AG09309 (cell line): ENCODE data around the gene DGKH.

ENCODE experiments used
- DNase-seq: peaks from one replicate; pipeline ENCODE4 v3.0.0-alpha.2; 2010; ENCODE audit warnings: low read depth
- H3K4me3 ChIP-seq: 2 replicates; pipeline ENCODE4 v1.5.1; 2011; ENCODE audit warnings: mild to moderate bottlenecking, low read depth, low read length, moderate library complexity; ENCODE audit not compliant: control insufficient read depth
- CTCF ChIP-seq: IDR thresholded peaks from 2 replicates; pipeline ENCODE4 v1.5.1; 2011; ENCODE audit warnings: mild to moderate bottlenecking, low read depth, low read length, inconsistent platforms; ENCODE audit not compliant: insufficient read depth, control insufficient read depth; ENCODE audit errors: missing control alignments

Gene DGKH

DNA sequence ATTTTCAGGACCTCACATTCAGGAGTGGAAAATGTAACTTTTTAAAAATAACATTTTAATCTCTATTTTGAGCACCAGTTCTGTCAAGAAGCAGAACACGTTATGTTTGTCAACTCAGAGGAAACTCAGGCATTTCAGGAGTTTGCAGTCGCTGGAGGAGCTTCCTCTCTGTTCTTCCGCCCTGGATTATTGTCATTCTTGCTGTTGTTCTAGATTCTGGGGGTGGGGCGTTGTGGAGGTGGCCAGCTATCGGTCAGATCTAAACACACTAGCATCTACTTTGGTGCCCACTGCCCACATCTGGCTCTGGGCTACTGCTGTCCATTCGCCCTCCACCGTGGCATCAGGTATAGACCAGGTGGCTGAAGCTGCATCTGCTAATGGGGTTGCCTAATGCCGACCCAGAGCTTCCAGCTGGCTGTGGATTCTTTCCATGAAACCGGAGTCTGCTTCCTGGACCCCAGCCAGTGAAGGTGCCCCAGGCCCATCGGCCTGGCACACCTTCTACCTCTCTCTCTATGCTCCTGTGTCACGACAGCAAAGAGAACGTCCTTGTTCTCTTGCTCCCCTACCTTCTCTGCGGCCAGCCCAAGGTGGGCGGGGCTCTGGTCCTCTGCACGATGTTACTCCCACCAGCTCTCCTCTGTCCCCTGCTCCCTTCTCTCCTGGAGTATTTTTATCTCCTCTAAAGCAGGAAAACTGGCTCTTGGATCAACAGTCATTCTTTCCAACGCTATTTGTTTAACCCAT is 36.7 kb upstream of the DGKH start:
- no peak overlapping the region for H3K4me3 ChIP-seq

DNA sequence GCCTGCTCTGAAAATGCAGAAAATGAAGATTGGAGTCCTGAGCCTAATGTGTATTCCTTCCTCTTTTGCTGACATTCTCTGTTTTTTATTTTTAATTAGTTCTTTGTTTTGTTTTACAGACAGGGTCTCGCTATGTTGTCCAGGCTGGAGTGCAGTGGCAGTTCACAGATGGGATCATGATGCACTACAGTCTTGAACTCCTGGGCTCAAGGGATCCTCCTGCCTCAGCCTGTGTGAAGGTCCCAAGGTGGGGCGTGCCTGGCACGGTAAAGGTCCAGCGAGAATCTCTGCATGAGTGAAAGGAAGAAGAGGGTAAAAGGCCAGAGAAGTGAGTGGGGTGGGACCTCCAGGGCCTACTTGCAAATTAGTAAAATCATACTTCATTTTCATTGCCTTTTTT is 34.3 kb upstream of the DGKH start:
- no peak overlapping the region for H3K4me3 ChIP-seq
- DNase-seq: no peak
- TF ChIP-seq CTCF: no peak

More for the DNA sequence above, 36.7 kb upstream of the DGKH start:
- no peak for DNase-seq
- TF ChIP-seq CTCF: no peak

GRCh38 chr13:42017264-42017663 is 31.2 kb upstream of the DGKH start:
- H3K4me3 ChIP-seq: no peak overlapping the region
- no peak for DNase-seq
- no peak for TF ChIP-seq CTCF

- TF ChIP-seq CTCF: no peak
- no peak overlapping the region for H3K4me3 ChIP-seq
- no peak for DNase-seq
These were observed 26.6 kb upstream of the DGKH start for GRCh38 chr13:42021851-42022250.

DNA sequence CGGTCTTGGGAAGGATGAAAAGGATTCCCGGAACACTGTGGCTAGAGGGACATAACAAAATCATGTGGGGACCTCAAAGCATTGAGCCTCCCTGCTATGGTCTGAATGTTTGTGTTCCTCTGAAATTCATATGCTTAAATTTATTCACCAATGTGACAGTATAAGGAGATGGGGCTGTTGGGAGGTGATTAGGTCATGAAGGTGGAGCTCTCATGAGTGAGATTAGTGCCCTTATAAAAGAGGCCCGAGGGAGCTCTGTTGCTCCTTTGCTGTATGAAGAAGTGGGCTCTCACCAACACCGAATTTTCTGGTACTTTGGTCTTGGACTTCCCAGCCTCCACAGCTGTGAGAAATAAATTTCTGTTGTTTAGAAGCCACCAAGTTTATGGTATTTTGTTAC is 26.1 kb upstream of the DGKH start:
- no peak for TF ChIP-seq CTCF
- no peak overlapping the region for H3K4me3 ChIP-seq
- no peak for DNase-seq

- DNase-seq: no peak
- no peak overlapping the region for H3K4me3 ChIP-seq
- no peak for TF ChIP-seq CTCF
These were observed 25.5 kb upstream of the DGKH start for GRCh38 chr13:42022796-42023493.
